ENCODE results near the gene MARCHF3.
"Not testable (repeated sequence)": the region's sequence is repeated elsewhere in the genome, so short reads cannot be mapped to it uniquely, and the experiment has no call there.

MARCHF3 gene

DNA sequence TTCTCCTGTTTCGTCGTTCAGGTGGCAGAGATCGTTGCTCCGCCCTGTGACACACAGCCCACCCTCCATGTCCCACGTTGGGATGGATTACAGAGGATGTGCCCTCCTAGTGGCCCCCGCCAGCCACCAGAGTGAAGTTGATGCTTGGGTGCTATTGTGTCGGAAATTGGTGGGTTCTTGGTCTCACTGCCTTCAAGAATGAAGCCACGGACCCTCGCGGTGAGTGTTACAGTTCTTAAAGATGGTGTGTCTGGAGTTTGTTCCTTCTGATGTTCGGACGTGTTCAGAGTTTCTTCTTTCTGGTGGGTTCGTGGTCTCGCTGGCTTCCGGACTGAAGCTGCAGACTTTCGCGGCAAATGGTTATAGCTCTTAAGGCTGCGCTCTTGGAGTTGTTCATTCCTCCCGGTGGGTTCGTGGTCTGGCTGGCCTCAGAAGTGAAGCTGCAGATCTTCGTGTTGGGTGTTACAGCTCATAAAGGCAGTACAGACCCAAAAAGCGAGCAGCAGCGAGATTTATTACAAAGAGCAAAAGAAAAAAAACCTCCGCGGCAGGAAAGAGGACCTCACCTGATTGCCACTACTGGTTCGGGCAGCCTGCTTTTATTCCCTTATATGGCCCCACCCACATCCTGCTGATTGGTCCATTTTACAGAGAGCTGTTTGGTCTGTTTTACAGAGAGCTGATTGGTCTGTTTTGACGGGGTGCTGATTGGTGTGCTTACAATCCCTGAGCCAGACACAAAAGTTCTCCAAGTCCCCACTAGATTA is 176.6 kb downstream of the MARCHF3 start:
- not testable (repeated sequence) for H2BK12ac ChIP-seq (ENCODE audit: low read length); H2BK120ac ChIP-seq (ENCODE audit: insufficient read depth, low read length, poor library complexity)
- no CpG with 5 or more reads among the region's 27 CpGs for WGBS (ENCODE audit: extremely low coverage, insufficient coverage, insufficient read length)

DNA sequence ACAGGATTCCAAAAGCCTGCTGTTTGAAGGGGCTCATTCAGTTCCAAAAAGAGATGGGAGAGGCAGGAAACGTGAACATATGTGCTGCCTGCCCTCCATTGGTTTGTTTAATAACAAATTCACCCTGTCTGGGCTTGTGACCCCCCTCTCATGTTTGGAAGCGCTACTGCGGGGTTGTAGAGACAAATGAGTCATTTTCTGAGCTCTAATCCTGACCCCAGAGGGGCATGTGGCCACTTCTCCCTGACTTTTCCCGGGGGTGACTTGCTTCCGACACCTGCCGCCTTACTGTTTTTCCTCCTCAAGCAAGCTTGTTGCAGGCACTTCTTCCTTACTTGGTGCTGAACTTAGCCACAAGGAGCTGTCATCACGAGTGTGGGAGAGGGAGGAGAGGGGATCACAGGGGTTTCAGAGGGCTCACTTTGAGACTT is 177.5 kb downstream of the MARCHF3 start:
- Histone ChIP-seq H4K91ac (ENCODE audit: low read depth, low read length) (no peak overlapping the region), H2BK12ac (ENCODE audit: low read length) (no peak overlapping the region), H4K12ac (ENCODE audit: low read depth, low read length) (no peak overlapping the region), H3K4me1 (ENCODE audit: control insufficient read depth in 1 of 2, insufficient read depth in 2 of 2, low read length in 2 of 2) (no peaks in the 10 kb centered on the region), H3K14ac (ENCODE audit: low read length) (no peak overlapping the region), H3K9me3 (ENCODE audit: insufficient read depth, low read depth, low read length) (peaks cover 2% of the 10 kb centered on the region), H2AK5ac (ENCODE audit: low read length) (no peak overlapping the region), H3K27ac (ENCODE audit: low read depth, low read length) (no peak overlapping the region), H3K27me3 (ENCODE audit: insufficient read depth, low read length) (no peaks in the 10 kb centered on the region), H3K9ac (ENCODE audit: low read length) (no peak overlapping the region), H3K4ac (ENCODE audit: low read depth, low read length) (no peak overlapping the region), H2AFZ (ENCODE audit: insufficient read depth, low read length, poor library complexity) (no peak overlapping the region), H3K23ac (ENCODE audit: low read length) (no peak overlapping the region), H4K8ac (ENCODE audit: low read depth, low read length) (no peak overlapping the region), H3K36me3 (ENCODE audit: control insufficient read depth in 1 of 2, insufficient read depth in 2 of 2, low read length in 2 of 2) (peaks cover 5 to 6% of the 10 kb centered on the region in 2 experiments), H3K18ac (ENCODE audit: low read length) (no peak overlapping the region), H3K79me1 (ENCODE audit: low read length) (no peaks in the 10 kb centered on the region), H3K79me2 (ENCODE audit: control insufficient read depth, insufficient read depth, low read length, poor library complexity) (no peaks in the 10 kb centered on the region), H3K4me3 (ENCODE audit: low read depth, low read length) (no peak overlapping the region), H3K4me2 (ENCODE audit: low read length) (no peak overlapping the region), H2BK120ac (ENCODE audit: insufficient read depth, low read length, poor library complexity) (no peak overlapping the region), H2BK5ac (ENCODE audit: low read depth, low read length, poor library complexity) (no peak overlapping the region)
- WGBS (ENCODE audit: extremely low coverage, insufficient coverage, insufficient read length) = no CpG with 5 or more reads among the region's 7 CpGs
- DNase-seq = no peak

More for the DNA sequence above, 176.6 kb downstream of the MARCHF3 start:
- not testable (repeated sequence) for H3K79me1 ChIP-seq (ENCODE audit: low read length); H3K27ac ChIP-seq (ENCODE audit: low read depth, low read length); H2BK5ac ChIP-seq (ENCODE audit: low read depth, low read length, poor library complexity); H3K9ac ChIP-seq (ENCODE audit: low read length); H2AFZ ChIP-seq (ENCODE audit: insufficient read depth, low read length, poor library complexity); H4K8ac ChIP-seq (ENCODE audit: low read depth, low read length); H3K4ac ChIP-seq (ENCODE audit: low read depth, low read length); H3K79me2 ChIP-seq (ENCODE audit: control insufficient read depth, insufficient read depth, low read length, poor library complexity); H3K4me3 ChIP-seq (ENCODE audit: low read depth, low read length); H3K4me2 ChIP-seq (ENCODE audit: low read length); H3K36me3 ChIP-seq (ENCODE audit: control insufficient read depth in 1 of 2, insufficient read depth in 2 of 2, low read length in 2 of 2); H3K9me3 ChIP-seq (ENCODE audit: insufficient read depth, low read depth, low read length); H3K4me1 ChIP-seq (ENCODE audit: control insufficient read depth in 1 of 2, insufficient read depth in 2 of 2, low read length in 2 of 2); H4K12ac ChIP-seq (ENCODE audit: low read depth, low read length); H3K18ac ChIP-seq (ENCODE audit: low read length); H3K23ac ChIP-seq (ENCODE audit: low read length); H2AK5ac ChIP-seq (ENCODE audit: low read length); H3K14ac ChIP-seq (ENCODE audit: low read length); H3K27me3 ChIP-seq (ENCODE audit: insufficient read depth, low read length); DNase-seq; H4K91ac ChIP-seq (ENCODE audit: low read depth, low read length)

DNA sequence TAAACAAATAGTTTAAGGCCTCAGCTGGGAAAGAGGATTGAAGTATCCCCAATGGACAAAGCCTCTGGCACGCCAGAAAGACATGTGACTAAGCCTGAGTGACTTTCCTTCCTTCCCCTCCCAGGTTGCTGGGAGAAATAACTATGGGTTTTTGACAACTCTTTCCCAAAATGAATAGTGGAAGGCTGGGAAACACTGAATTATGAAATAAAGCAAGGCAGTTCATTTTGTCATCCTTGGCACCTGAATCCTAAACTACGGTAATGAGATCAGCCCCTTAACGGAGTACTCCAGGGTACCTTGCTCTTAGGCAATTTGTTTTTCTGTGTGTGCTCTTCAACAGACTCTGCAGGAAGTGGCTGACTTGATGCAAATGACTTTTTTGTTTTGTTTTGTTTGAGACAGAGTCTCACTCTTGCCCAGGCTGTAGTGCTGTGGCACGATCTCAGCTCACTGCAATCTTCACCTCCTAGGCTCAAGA is 178.2 kb downstream of the MARCHF3 start:
- no peak overlapping the region for H2BK12ac ChIP-seq (ENCODE audit: low read length)
- no peak overlapping the region for H3K4ac ChIP-seq (ENCODE audit: low read depth, low read length)
- no peak overlapping the region for H3K14ac ChIP-seq (ENCODE audit: low read length)
- no peak overlapping the region for H3K18ac ChIP-seq (ENCODE audit: low read length)
- no peak overlapping the region for H3K9ac ChIP-seq (ENCODE audit: low read length)
- H3K27ac ChIP-seq (ENCODE audit: low read depth, low read length) = no peak overlapping the region
- no peak overlapping the region for H3K4me3 ChIP-seq (ENCODE audit: low read depth, low read length)
- DNase-seq = no peak
- WGBS (ENCODE audit: extremely low coverage, insufficient coverage, insufficient read length) = no CpG with 5 or more reads among the region's 4 CpGs
- H2BK120ac ChIP-seq (ENCODE audit: insufficient read depth, low read length, poor library complexity) = no peak overlapping the region
- H3K27me3 ChIP-seq (ENCODE audit: insufficient read depth, low read length) = no peaks in the 10 kb centered on the region
- H3K23ac ChIP-seq (ENCODE audit: low read length) = no peak overlapping the region
- H3K4me2 ChIP-seq (ENCODE audit: low read length) = no peak overlapping the region
- no peak overlapping the region for H2AK5ac ChIP-seq (ENCODE audit: low read length)
- H3K79me1 ChIP-seq (ENCODE audit: low read length) = no peaks in the 10 kb centered on the region
- no peak overlapping the region for H2BK5ac ChIP-seq (ENCODE audit: low read depth, low read length, poor library complexity)
- H4K12ac ChIP-seq (ENCODE audit: low read depth, low read length) = no peak overlapping the region
- H4K91ac ChIP-seq (ENCODE audit: low read depth, low read length) = no peak overlapping the region
- H3K9me3 ChIP-seq (ENCODE audit: insufficient read depth, low read depth, low read length) = peaks cover 2% of the 10 kb centered on the region
- H2AFZ ChIP-seq (ENCODE audit: insufficient read depth, low read length, poor library complexity) = no peak overlapping the region
- H3K36me3 ChIP-seq (ENCODE audit: control insufficient read depth in 1 of 2, insufficient read depth in 2 of 2, low read length in 2 of 2) = peaks cover 5 to 6% of the 10 kb centered on the region in 2 experiments
- H3K79me2 ChIP-seq (ENCODE audit: control insufficient read depth, insufficient read depth, low read length, poor library complexity) = no peaks in the 10 kb centered on the region
- H4K8ac ChIP-seq (ENCODE audit: low read depth, low read length) = no peak overlapping the region
- no peaks in the 10 kb centered on the region for H3K4me1 ChIP-seq (ENCODE audit: control insufficient read depth in 1 of 2, insufficient read depth in 2 of 2, low read length in 2 of 2)

DNA sequence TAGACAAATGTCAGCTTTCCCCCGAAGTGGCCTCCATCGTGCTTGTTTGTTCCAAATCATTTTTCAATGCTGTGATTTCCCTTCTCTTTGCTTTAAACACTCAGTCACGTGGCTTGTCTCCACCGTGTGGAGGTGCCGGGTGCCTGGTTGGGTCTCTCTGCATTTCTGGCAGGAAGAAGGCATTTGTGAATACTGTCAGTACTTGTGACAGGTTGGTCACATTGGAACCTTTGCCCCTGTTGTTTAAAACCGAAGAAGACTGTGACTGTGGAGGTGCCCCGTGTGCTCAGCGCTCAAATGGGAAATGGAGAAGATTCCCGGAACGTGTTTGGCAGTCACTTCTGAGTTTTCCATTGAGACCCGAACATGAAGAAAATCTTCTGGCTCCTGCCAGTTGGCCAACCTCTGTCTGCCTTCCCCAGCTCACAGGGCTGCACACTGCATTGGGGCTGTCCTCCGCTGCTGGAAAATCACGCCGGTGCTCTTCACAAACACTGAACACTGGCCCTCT is 178.8 kb downstream of the MARCHF3 start:
- Histone ChIP-seq H3K79me2 (ENCODE audit: control insufficient read depth, insufficient read depth, low read length, poor library complexity) (no peaks in the 10 kb centered on the region), H3K9ac (ENCODE audit: low read length) (no peak overlapping the region), H3K4me3 (ENCODE audit: low read depth, low read length) (no peak overlapping the region), H4K91ac (ENCODE audit: low read depth, low read length) (no peak overlapping the region), H3K18ac (ENCODE audit: low read length) (no peak overlapping the region), H2AK5ac (ENCODE audit: low read length) (no peak overlapping the region), H2BK5ac (ENCODE audit: low read depth, low read length, poor library complexity) (no peak overlapping the region), H4K8ac (ENCODE audit: low read depth, low read length) (no peak overlapping the region), H3K9me3 (ENCODE audit: insufficient read depth, low read depth, low read length) (peaks cover 2% of the 10 kb centered on the region), H4K12ac (ENCODE audit: low read depth, low read length) (no peak overlapping the region), H3K4me1 (ENCODE audit: control insufficient read depth in 1 of 2, insufficient read depth in 2 of 2, low read length in 2 of 2) (no peaks in the 10 kb centered on the region), H3K27me3 (ENCODE audit: insufficient read depth, low read length) (no peaks in the 10 kb centered on the region), H2AFZ (ENCODE audit: insufficient read depth, low read length, poor library complexity) (no peak overlapping the region), H3K23ac (ENCODE audit: low read length) (no peak overlapping the region), H2BK12ac (ENCODE audit: low read length) (no peak overlapping the region), H2BK120ac (ENCODE audit: insufficient read depth, low read length, poor library complexity) (no peak overlapping the region), H3K27ac (ENCODE audit: low read depth, low read length) (no peak overlapping the region), H3K4ac (ENCODE audit: low read depth, low read length) (no peak overlapping the region), H3K4me2 (ENCODE audit: low read length) (no peak overlapping the region), H3K79me1 (ENCODE audit: low read length) (no peaks in the 10 kb centered on the region), H3K14ac (ENCODE audit: low read length) (no peak overlapping the region), H3K36me3 (ENCODE audit: control insufficient read depth in 1 of 2, insufficient read depth in 2 of 2, low read length in 2 of 2) (peaks cover 5 to 6% of the 10 kb centered on the region in 2 experiments)
- no CpG with 5 or more reads among the region's 14 CpGs for WGBS (ENCODE audit: extremely low coverage, insufficient coverage, insufficient read length)
- DNase-seq = no peak
